HL-60/S4 (cell line): ENCODE data around the gene PPP1R3F.

Experiments used
- in situ Hi-C: fragments of 300-500 bp; cut with MboI; formaldehyde crosslinking; loops from 2 replicates; pipeline ENCODE4 v1.14.3; 2022; ENCODE audit warnings: low sequenced_read_pairs

The PPP1R3F gene

DNA sequence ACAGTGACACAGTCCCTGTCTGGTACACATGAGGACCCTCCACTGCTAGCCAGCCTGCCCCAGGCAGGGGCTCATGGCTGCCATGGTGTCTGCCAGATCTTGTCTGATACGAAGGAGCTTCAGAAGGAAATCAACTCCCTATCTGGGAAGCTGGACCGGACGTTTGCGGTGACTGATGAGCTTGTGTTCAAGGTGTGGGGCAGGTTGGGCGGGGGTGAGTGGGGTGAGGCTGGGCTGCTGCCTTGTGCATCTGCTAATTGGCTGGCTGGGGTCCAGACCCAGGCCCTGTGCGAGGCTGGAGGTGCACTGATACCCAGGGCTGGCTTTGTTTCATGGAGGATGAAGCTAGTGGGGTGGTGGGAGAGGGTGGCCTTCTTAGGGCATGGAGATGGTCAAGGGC lies 20.5 kb upstream of the PPP1R3F start:
- in situ Hi-C loops = no loop called here

DNA sequence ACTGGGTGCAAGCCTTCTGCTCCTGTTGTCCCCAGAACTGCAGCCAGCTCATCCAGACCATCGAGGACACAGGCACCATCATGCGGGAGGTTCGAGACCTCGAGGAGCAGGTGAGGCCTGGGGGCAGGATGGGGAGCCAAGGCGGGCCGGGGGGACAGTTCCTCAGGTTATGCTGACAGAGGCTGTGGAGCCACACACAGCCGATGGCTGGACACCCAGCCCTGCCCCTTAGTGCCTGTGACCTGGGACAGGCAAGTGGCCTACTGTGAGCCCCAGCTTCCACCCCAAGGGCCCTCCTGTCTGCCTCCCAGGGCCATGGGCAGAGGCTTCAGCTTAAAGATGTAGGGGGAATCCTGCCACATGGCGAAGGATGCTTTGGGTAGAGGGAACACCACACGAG lies 20.0 kb upstream of the PPP1R3F start:
- in situ Hi-C loops = no loop called here

DNA sequence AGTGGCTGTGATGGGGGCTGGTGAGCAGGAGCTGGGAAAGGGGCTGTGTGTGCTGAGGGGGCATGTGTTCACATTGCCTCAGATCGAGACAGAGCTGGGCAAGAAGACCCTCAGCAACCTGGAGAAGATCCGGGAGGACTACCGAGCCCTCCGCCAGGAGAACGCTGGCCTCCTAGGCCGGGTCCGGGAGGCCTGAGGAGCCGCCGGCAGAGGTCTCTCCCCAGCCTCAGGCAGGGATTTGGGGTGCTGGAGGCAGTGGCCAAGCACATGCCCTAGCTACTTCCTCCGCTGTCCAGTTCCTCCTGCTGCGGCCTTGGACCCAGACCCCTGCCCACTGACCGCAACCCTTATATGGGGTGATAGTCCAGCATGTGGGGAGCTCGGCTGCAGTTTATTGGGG lies 19.5 kb upstream of the PPP1R3F start:
- in situ Hi-C loops = no loop called here

DNA sequence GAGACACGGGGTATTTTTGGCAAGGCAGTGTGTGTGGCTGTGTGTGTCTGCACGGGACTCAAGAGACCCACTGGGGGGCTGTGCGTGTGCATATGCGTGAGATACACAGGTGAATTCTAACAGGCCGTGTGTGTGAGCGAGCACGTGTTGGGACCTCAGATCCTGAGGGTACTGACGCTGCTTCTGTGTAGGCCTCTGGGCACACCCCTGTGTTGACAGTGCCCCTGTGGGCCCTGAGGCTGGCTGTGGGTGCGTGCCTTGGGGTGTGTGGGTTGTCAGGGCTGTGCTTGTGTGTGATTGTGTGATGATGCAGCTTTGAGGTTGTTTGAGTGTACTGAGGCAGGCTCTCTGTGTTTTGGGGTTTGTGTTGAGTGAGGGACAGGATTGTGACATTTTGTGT lies 19.0 kb upstream of the PPP1R3F start:
- in situ Hi-C loops = no loop called here

DNA sequence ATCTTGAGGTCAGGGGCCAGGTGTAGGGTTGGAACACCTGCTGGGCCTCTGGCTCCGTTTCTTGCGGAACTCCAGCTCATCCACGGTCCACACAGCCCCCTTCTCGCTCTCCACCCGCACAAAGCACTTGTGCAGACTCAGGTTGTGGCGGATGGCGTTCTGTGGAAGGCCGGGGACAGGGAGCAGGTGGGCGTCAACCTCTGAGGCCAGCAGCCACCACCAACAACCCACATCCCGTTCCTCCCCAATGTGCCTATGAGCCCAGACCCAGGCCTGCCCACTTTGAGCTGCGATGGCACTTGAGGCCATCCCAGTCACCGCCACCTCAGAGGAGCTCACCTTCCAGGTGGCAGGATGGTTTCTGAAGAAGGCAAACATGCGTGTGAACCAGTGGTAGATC lies 18.3 kb upstream of the PPP1R3F start:
- in situ Hi-C loops = no loop called here

DNA sequence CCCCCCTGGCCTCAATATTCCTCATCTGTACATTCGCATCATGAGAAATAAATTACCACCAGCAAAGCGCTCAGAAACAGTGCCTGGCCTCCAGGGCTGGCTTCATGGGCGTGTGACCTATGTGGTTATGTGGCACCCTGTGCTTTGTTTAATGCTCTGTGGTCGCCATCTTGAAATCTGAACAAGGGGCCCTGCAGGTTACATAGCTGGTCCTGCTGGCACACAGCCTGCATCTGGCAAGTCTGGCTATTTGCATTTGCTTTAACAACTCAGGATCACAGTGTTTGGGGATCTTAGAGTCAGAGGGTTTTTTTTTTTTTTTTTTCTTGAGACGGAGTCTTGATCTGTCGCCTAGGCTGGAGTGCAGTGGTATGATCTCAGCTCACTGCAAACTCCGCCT lies 15.0 kb upstream of the PPP1R3F start:
- in situ Hi-C loops = no loop called here

DNA sequence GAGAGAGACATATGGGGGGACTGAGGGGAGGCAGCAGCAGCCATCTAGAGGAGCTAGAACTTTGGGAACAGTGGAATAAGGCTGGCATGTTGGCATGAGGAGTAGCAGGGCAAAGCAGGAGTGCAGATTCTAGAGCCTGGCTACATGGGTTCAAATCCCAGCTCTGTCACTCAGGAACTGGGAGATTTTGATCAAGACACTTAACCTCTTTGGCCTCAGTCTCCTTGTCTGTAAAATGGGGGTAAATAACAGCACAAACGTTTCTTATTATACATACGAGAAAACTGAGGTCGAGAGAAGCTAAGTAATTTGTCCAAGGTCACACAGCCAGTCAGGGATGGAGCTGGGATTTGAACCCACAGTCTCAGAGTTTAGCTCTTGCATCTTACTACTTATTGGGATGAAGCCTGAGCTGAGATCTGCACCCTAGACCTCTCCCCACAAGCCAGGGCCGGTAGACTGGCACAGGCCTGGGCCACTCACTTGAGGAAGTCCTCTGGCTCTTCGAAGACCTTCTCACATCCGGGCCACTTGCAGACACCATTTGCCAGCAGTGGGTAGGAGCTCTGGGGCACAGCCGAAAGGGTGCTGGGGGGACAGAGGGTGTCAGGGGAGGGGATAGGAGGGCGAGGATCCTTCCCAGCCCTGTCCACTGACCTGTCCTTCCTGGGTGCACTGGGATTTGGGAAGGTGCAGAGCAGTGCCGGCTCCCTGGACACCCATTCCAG lies 13.2 kb upstream of the PPP1R3F start:
- in situ Hi-C loops = no loop called here

DNA sequence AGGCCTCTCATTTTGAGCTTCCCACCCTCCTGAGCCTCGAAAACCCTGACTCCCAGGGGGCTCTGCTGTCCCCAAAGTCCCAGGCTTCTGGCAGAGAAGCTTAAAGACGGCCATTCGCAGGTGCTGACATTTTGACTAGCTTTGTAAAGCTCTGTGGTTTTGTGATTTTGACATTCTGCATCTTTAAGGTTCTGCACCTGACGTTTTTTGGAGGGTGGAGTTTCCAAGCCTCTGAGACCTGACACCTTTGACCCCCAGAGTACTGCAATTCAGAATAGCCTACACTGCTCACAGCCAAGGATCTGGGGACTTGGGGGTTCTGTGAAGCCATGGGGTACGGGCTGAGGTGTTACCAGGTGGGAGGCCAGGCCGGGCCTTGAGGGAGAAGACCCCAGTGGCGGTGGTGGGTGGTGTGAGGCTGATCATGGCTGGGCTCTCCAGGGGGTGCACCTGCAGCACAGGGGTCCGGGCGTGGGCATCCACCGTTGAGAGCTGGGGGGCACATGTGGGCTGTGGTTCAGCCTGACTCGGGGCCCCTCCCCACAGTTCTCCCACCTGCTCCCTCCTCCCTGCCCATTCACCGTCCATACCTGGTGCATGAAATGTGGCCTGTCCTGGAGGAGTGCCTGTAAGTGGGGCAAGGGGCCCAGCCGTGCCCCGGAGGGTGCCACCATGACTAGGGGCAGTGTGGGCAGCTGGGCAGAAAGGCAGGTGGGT lies 12.4 kb upstream of the PPP1R3F start:
- in situ Hi-C loops = no loop called here

DNA sequence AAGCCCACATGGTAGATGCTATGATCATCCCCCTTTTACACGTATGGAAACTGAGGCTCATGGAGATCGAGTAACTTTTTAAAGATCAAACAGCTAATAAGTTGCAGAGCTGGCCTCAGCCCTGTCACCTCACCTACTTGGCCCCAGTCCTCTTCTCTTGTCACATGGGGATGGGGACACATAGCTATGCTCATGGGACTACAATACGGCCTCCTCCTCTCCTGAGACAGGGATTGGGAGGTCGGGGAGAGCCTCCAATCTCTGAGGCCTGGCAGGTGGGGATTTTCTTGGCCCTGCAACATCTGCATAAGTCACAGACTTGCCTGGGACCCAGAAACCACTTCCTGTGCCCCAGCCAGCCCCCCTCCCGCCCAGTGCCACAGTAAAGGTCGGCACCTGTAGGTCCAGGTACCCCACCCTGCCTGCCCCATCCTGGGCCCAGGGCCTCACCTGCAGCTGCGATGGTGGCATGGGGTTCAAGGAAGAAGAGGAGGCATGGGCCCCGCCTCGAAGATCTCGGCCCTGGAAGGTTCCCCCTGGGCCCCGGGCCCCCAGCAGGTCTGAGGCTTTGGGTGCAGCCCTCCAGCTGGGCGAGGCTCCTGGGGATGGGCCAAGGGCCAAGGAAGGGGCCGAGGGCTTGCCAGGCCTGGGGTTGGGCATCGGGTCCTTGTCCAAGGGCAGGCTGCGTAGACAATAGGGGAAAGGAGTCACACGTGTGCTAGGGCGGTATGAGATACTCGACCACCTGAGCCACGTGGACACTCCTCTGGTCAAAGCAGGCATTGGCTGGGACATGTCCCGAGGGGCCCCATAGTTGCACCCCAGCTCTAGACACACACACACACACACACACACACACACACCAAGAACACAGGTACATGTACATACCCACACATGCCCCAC lies 11.5 kb upstream of the PPP1R3F start:
- in situ Hi-C loops = no loop called here

DNA sequence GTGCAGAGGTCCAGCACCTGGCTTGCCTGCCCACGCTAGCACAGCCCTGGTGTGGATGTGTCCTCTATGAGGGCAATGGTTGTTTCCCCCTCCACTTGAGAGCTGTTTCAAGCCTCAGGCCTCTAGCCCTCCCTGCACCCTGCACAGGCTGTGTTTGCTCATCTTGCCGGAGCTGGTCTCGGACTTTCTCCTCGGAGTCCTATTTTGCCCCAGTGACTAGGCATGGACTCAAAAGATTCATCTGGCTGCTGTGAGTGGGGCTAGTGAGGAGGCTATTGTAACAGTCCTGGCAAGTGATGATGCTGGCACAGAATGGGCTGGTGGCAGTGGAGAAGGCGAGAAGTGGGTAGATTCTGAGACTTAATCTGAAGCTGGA lies 10.9 kb upstream of the PPP1R3F start:
- in situ Hi-C loops = no loop called here

DNA sequence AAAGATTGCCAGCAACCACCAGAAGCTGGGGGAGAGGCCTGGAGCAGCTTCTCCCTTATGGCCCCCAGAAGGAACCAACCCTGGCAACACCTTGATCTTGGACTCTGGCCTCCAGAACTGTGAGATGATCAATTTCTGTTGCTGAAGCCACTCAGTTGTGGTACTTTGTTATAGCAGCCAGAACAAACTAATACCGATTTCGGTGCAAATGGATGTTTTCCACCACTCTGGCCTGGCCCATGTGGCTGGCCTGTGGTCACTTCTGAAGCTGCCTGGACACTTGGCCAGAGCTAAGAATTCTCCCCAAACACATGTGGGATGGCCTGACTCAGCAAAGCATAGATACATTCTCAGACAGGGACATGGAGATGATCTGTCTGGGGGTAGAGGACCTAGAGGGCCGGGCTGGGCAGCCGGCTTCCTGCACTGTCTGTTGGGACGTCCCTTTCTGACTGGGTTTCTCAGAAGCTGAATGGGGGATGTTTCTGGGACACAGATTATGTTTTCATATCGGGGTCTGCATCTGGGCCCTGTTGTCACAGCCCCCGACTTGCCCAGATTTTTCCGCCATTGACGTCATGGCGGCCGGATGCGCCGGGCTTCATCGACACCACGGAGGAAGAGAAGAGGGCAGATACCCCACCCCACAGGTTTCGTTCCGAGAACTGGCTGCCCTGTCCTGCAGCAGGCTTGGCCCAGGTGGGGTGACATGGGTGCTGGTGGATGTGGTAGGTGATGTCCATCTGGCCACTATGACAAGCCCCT lies 9.2 kb upstream of the PPP1R3F start:
- in situ Hi-C loops = no loop called here

DNA sequence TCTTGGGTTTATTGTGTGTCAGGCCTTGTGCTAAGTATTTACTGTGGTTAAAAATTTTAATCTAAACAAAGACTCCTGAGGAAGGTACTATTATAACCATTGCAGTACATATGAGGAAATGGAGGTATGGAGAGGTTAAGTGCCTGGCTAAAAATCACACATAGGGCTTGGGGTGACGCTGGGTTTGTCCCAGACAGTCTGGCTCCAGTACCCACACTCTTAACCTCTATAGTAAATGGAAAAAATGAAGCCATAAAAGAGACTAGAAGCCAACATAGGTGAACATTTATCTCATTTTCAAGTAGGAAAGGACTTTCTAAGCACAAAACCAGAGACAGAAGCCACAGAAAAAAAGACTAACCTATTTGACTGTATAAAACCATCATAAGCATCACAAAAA lies 7.0 kb upstream of the PPP1R3F start:
- in situ Hi-C loops = no loop called here

DNA sequence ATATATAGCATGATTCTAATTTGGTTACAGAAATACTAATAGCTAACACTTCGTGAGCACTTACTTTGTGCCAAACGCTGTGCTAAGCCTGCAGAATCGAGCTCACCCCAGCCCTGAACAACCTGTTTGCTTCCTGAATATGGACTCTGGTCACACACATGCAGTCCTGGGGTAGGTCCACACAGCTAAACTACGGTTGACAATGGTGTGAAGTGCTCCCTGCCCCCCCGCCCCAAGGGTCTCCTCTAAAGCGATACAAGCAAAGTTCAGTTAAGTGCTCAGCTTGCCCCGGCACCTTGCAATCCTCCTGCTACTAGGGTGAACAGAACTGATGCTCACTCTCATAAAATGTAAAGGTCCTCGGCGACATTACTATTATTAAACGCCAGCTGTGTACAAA lies 6.0 kb upstream of the PPP1R3F start:
- in situ Hi-C loops = no loop called here

DNA sequence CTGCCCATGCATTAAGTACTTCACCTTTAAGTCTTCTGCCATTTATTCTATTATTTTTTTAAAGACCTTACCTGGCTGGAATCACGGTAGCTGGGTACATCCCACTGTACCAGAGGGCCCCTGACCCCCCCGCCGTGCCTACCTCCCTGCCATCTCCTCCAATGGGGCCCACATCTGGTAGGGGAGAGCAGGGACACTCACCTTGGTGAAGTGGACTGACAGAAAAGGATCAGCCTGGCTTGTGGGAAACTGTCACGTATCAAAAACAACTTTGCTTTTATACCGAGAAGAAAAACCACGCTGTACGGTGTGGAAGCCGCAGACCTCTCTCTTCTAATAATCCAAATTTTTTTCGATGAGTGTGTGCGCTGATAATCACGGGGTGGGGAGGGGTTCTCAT lies 5.1 kb upstream of the PPP1R3F start, which contains the start of gene FOXP3:
Gene FOXP3 (minus strand): TSS at position 251 of the 400 bp plus-strand sequence. CDS start 6,205 bp downstream, outside the sequence.
- in situ Hi-C loops = no loop called here

DNA sequence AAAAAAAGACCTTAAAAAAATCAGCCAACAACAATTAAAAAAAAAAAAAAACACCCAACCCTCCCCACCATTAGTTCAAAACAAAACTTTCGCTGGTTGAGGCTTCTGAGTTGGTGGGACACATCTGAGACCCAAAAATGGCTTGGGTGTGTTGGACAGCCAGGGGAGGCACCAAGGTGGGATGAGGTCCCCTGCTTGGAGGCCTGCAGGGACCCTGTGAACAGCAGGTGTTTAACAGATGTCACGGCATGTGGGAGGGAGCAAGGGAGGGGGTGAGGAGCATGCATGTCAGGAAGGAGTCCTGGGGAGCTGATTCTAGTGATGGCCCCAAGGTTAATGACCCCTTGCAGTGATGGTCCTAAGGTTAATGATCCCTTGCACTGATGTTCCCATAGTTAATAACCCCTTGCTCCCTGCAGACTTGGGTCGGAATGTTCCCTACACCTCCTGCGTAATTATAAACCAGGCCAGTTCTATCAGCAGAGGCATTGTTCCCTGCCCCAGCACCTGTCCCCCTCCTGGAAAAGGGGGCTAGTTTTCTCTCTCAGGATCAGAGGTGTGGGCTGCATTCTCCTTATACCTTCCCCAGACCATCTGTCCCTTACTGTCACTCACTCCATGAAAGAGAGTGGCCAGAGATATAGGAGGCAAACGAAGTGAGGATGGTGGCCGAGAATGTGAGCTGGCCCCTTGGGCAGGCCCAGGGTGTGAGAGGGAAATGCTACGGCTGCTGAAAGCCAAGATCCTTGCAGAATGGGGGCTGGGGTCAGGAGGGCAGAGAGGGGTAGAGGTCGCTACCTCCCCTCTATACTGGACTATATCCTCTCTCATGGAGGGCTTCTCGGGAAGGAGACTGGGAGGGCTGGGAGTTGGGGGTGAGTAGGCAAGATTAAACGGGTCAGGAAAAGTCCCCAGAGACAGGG lies 2.8 kb upstream of the PPP1R3F start:
- in situ Hi-C loops = no loop called here

DNA sequence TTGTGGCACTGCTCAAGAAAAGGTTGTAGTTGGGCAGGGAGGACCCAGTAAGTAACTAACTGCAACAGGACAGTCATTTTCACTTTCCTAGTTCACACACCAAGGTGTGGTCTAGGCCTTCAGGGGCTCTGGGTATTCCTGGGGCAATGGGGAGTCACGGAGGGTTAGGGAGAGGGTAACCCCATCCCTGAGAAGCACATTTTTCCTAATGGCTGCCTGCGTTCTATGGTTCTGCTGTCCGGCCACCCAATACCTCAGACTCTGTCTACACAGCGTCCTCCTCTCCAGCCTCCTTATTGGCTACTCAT lies 937 bp upstream of the PPP1R3F start:
- in situ Hi-C loops = no loop called here

DNA sequence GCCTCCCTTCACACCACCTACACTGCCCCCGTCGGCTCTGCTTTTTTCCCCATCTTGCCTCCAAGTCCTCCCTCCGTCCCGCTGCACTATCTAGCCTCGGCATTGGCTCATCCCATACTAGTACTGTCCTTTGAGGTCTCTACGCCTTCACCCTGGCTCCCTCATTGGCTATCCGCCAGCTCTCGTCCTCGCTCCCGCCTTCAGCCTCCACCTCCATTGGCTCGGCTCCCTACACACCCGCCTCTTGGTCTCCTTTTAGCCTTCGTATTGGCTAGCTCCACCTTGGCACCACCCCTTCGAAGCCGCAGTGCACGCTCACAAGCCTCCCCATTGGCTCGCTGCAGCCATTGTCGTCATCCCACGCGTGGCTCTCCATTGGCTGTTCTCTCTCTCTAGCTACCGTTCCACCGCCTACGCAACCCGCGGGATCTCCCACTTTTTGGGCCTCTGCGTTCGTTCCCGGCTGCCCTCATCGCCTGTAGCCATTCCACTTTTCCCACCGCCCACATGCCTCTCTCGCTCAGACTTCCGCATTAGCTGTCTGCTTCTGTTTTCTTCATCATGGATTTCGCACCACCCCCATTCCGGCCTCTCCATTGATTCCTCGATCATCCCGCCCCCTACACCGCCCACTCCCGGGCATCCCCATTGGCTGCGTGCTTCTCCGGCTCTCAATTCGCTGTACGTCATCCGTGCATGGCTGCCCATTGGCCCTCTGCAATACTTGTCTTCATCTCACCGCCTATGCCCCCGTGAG lies 405 bp upstream of the PPP1R3F start:
- in situ Hi-C loops = no loop called here

DNA sequence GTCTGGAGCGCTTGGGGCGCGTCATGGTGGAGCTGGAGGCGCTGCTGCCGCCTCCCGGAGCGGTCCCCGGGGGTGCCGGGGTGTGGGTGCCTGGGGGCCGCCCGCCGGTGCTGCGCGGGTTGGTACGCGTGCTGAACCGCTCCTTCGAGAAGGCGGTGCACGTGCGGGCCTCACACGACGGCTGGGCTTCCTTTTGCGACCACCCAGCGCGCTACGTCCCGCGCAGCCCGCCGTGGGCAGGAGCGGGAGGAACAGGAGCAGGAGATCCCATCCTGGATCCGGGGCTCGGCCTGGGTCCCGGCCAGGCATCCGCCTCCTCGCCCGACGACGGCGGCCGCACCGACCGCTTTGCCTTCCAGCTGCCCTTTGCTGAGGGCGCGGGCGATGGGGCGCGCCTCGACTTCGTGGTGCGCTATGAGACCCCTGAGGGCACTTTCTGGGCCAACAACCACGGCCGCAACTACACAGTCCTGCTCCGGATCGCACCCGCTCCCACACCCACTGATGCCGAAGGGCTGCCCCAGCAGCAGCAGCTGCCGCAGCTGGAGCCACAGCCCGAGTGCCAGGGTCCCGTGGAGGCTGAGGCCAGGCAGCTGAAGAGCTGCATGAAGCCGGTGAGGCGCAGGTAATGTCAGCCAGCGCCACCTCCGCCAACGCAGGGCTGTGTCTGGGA lies 792 bp downstream of the PPP1R3F start:
- in situ Hi-C loops = no loop called here

DNA sequence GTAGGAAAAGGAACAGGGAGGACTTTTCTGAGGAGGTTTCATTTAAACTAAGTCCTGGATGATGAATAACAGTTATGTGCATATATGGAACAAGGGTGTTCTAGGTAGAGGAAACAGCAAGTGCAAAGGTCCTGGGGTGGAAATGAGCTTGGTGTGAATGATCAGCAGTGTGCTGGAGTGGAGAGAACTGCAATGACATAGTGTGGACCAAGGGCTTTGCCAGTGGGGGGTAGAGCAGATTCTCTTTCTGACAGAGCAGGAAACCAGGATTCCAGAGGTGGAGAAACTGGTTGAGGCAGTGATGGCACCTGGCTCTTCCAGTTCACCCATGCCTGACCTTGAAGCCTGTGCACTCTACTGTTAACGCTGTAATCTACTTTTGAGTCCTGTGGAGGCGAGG lies 1.7 kb downstream of the PPP1R3F start:
- in situ Hi-C loops = no loop called here
